WTC11 (cell line): ENCODE data around the gene ZNRF3.

Experiments
- NR1H2 ChIP-seq: sonication (generic); formaldehyde crosslinking; IDR thresholded peaks from 2 replicates; pipeline ENCODE4 v1.9.0; 2021; ENCODE audit warnings: mild to moderate bottlenecking, moderate library complexity, missing genetic modification reagents
- NR3C1 ChIP-seq: sonication (generic); formaldehyde crosslinking; conservative IDR thresholded peaks from 2 replicates; pipeline ENCODE4 v1.8.1; 2023; ENCODE audit warnings: low read depth, mild to moderate bottlenecking, missing genetic modification reagents
- TF ChIP-seq, protein P1 (sequence below): fragments of 200-600 bp; IDR thresholded peaks from 2 replicates; pipeline ENCODE4 v1.8.0; 2022; ENCODE audit warnings: antibody characterized with exemption

DNA sequence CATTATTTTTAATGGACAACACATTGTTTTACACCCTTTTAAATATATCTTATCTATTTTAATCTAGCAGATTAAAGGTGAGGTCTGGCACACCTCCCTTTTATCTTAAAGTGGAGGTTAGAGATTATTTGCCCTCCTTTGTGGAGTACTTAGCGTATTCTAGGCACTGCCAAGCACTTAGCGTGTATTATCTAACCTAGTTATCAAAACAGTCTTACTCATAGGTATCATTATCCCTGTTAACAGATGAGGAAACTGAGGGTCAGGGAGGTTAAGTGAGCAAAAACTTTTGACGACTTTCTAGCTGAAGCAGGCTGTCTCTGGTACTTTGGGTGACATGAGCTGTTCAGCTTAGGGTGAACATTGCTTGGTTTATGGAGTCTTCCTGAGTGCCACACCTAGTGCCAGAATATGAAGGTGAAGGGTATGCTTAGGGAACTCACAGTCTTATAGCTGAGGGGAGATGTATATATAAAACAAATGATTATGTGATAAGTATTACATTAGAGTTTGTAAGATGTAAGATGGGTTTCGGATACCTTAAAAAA lies 55.0 kb downstream of the ZNRF3 start:
- TF ChIP-seq NR3C1 (no peak), NR1H2 (CRISPR knock-in tag) (no peak)
- TF ChIP-seq, protein P1, sequence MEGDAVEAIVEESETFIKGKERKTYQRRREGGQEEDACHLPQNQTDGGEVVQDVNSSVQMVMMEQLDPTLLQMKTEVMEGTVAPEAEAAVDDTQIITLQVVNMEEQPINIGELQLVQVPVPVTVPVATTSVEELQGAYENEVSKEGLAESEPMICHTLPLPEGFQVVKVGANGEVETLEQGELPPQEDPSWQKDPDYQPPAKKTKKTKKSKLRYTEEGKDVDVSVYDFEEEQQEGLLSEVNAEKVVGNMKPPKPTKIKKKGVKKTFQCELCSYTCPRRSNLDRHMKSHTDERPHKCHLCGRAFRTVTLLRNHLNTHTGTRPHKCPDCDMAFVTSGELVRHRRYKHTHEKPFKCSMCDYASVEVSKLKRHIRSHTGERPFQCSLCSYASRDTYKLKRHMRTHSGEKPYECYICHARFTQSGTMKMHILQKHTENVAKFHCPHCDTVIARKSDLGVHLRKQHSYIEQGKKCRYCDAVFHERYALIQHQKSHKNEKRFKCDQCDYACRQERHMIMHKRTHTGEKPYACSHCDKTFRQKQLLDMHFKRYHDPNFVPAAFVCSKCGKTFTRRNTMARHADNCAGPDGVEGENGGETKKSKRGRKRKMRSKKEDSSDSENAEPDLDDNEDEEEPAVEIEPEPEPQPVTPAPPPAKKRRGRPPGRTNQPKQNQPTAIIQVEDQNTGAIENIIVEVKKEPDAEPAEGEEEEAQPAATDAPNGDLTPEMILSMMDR, result no peak
